ENCODE measurements around the gene GARS1.

DNA sequence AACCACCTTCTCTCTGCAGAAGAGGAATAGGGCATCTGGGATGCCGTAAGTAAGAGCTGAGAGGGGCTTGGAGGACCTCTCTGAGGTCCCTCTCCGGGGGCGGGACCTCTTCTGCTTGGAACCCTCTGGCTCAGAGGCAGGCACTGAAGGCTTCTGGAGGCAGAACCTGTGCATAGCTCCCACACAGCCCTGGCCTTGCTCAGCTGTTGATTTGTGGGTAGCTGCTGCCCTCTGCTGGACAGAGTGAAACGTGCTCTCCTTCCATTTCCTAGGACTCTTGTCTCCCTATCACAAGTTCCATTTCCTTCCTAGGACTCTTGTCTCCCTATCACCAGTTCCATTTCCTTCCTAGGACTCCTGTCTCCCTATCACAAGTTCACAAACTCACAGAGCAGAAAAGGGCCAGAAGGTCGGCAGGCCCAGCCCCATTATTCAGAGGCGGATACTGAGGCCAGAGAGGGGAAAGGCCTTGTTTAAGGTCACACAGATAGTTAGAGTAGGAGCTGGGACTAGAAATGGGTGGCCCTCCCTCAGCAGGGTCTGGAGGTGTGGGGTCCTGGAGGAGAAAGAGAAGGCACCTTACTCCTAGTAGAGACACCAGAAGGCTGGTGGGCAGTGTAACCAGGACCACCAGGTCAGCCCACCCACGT, 30.3 kb upstream of the GARS1 start:
- peak in 1 of 2 donors; percentile 16 for TF ChIP-seq POLR2AphosphoS5 (IDR thresholded peaks at IDR 0.05; ENCODE audit: insufficient read depth in 1 of 2, low read depth in 1 of 2)
- TF ChIP-seq POLR2A (IDR thresholded peaks at IDR 0.05), result no peak
